GM12874 (cell line): ENCODE measurements around the gene SUN5.

Source experiments
- CTCF ChIP-seq: IDR thresholded peaks from 2 replicates; pipeline ENCODE4 v1.5.1; 2011; ENCODE audit warnings: low read depth, mild to moderate bottlenecking, control low read depth, low read length, moderate library complexity; ENCODE audit not compliant: insufficient read depth

Gene SUN5

GRCh38 chr20:33009214-33010132, 5.2 kb upstream of the SUN5 start:
- TF ChIP-seq CTCF = no peak

DNA sequence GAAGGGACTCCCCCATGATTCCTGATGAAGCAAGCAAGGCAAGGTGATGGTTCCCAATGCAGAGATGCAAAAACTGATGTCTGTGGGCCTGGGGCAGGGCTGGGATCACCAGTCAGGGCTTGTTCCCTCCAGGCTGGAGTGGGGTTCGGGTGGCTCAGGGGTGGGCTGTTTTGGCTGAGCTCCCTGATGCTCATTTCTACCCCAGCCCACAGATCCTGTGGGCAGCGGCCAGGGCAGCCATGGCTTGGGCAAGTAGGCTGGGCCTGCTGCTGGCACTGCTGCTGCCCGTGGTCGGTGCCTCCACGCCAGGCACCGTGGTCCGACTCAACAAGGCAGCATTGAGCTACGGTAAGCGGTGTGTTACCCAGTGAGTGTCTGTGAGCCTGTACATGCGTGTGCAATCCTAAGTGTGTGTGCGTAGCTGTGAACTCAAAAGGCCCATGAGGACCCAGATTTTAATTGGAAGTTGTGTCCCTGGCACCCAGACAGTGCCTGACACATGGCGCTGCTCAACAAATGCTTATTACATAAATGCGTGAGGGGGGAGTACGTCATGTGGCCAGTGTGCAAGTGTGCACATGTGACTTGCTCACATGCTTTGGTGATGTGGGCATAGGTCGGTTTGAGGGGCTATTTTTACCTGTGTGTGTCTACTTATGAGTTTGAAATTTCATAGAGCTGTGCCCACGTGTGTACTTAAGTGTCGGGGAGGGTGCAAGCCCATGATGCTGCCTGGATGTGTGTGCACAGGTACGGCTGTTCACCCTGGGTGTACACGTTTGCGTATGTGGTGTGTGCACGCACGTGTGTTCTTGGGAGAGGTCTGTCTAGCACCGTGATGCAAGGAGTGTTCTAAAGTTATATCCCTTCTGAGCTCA, 4.3 kb upstream of the SUN5 start:
- no peak for TF ChIP-seq CTCF

- TF ChIP-seq CTCF = no peak
Observed at GRCh38 chr20:33007376-33008335, 3.4 kb upstream of the SUN5 start, which contains the start of gene BPIFB2. BPIFB2 (plus strand) TSS chr20:33007704; CDS start chr20:33008575, 871 bp downstream.

GRCh38 chr20:33006776-33007375, 2.6 kb upstream of the SUN5 start:
- no peak for TF ChIP-seq CTCF

GRCh38 chr20:33005908-33006775, 1.9 kb upstream of the SUN5 start:
- no peak for TF ChIP-seq CTCF

DNA sequence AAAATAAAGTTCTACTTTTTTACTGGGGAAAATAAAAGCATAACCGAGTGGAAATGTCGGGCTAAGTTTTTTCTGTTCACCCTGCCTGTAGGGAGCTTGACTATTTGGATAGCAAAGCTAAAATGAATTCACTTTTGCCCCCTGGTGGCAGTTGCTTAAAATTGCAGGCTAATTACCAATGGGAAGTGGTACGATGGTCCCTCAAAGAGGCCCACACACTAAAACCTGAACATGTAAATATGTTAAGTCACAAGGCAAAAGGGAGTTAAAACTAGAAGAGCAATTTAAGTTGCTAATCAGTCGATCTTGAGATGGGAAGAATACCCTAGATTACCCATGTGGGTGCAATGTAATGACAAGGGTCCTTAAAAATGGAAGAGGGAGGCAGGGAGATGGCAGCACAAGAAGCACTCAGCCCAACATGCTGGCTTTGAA, 916 bp upstream of the SUN5 start:
- peak; percentile 44; the same call in 1 of the 2 replicates for TF ChIP-seq CTCF
